HCT116 (cell line): Measurements from ENCODE around the gene GSTK1.

Experiments used
- CTCF ChIP-seq, 3 experiments: fragments of 200-600 bp in 1 of 3; sonication (generic) in 1 of 3; IDR thresholded peaks in 2 of 3; conservative IDR thresholded peaks in 1 of 3; 2 replicates each; pipeline ENCODE4 v1.5.1; 2012 to 2017; ENCODE audit warnings: low read depth in 2 of 3, low read length in 2 of 3, antibody characterized with exemption in 1 of 3, borderline replicate concordance in 1 of 3, control low read depth in 1 of 3, mild to moderate bottlenecking in 1 of 3, mixed read lengths in 1 of 3, mixed run types in 1 of 3, moderate library complexity in 1 of 3; ENCODE audit not compliant: insufficient read depth in 1 of 3
- EGR1 ChIP-seq: IDR thresholded peaks from 2 replicates; pipeline ENCODE4 v1.6.1; 2012; ENCODE audit warnings: low read depth
- ELF1 ChIP-seq: IDR thresholded peaks from 2 replicates; pipeline ENCODE4 v1.6.1; 2012; ENCODE audit warnings: low read depth, borderline replicate concordance
- EZH2 ChIP-seq: fragments of 200-600 bp; sonication (generic); IDR thresholded peaks from 2 replicates; pipeline ENCODE4 v1.6.1; 2017; ENCODE audit warnings: antibody characterized with exemption, mixed run types
- EZH2phosphoT487 ChIP-seq: fragments of 200-600 bp; IDR thresholded peaks from 2 replicates; pipeline ENCODE4 v1.6.1; 2018; ENCODE audit warnings: antibody characterized with exemption, borderline replicate concordance
- MAX ChIP-seq: IDR thresholded peaks from 2 replicates; pipeline ENCODE4 v1.6.1; 2012
- POLR2A ChIP-seq: IDR thresholded peaks from 2 replicates; pipeline ENCODE4 v1.7.0; 2011; ENCODE audit warnings: borderline replicate concordance; ENCODE audit not compliant: insufficient read depth, insufficient read length; ENCODE audit errors: extremely low read depth
- RAD21 ChIP-seq: IDR thresholded peaks from 2 replicates; pipeline ENCODE4 v1.6.1; 2012; ENCODE audit warnings: low read depth, mild to moderate bottlenecking
- REST ChIP-seq: IDR thresholded peaks from 2 replicates; pipeline ENCODE4 v1.6.1; 2012; ENCODE audit warnings: low read depth
- SIN3A ChIP-seq: IDR thresholded peaks from 2 replicates; pipeline ENCODE4 v1.6.1; 2012; ENCODE audit warnings: low read depth
- SRF ChIP-seq: IDR thresholded peaks from 2 replicates; pipeline ENCODE4 v1.6.1; 2012; ENCODE audit warnings: low read depth

- no peak for TF ChIP-seq SRF
- no peak for TF ChIP-seq EZH2
- TF ChIP-seq CTCF (IDR thresholded peaks at IDR 0.05 in 2 of 3, conservative IDR thresholded peaks at IDR 0.05 in 1 of 3; ENCODE audit: borderline replicate concordance in 1 of 3, insufficient read depth in 1 of 3, low read depth in 2 of 3, low read length in 2 of 3) = no peak
- TF ChIP-seq POLR2A = no peak
- no peak for TF ChIP-seq EZH2phosphoT487
- TF ChIP-seq REST = no peak
- no peak for TF ChIP-seq EGR1
- TF ChIP-seq SIN3A = no peak
- no peak for TF ChIP-seq ELF1
- TF ChIP-seq MAX = no peak
- no peak for TF ChIP-seq RAD21
These were observed 32.6 kb downstream of the GSTK1 start for GRCh38 chr7:143295870-143296269.
